Colonic mucosa (tissue), 4 donors: Measurements from ENCODE around the gene ADARB2. TPM values are rescaled to one million over a fixed set of nuclear protein-coding genes. Genes with fewer than 3 reads are reported as not detected.

ENCODE experiments used
- DNase-seq: peaks from one replicate; pipeline ENCODE4 v3.0.0-alpha.2; 2020
- H3K27ac ChIP-seq: fragments of 200-600 bp; one replicate; pipeline ENCODE4 v1.8.0; 2021
- H3K27me3 ChIP-seq: fragments of 200-600 bp; one replicate; pipeline ENCODE4 v1.8.0; 2021
- H3K36me3 ChIP-seq: fragments of 200-600 bp; one replicate; pipeline ENCODE4 v1.8.0; 2021
- H3K4me1 ChIP-seq: fragments of 200-600 bp; one replicate; pipeline ENCODE4 v1.8.0; 2021; ENCODE audit warnings: mild to moderate bottlenecking
- H3K4me3 ChIP-seq: fragments of 200-600 bp; one replicate; pipeline ENCODE4 v1.8.0; 2021
- H3K9ac ChIP-seq, 2 donors: one replicate each; pipeline ENCODE4 v1.7.0; 2013; ENCODE audit warnings: control low read depth in 2 of 2, low read depth in 2 of 2, low read length in 2 of 2
- H3K9me3 ChIP-seq: fragments of 200-600 bp; one replicate; pipeline ENCODE4 v1.8.0; 2021
- CTCF ChIP-seq: fragments of 200-600 bp; IDR thresholded peaks from one replicate; pipeline ENCODE4 v1.8.0; 2022; ENCODE audit warnings: antibody characterized with exemption, mild to moderate bottlenecking
- intact Hi-C: fragments of 100-400 bp; cut with DNase I; formaldehyde crosslinking; loops from one replicate; pipeline ENCODE4 v1.14.1; 2022
- total RNA-seq, 2 donors: library from RNA; stranded (reverse); fragmentation: NEBNext Ultra II Directional in 1 of 2; extraction: Animal tissue kit (Norgen Biotek cat#: 25700) in 1 of 2; gene quantifications; one replicate each; pipeline ENCODE4 v1.2.1, GENCODE V29; 2021
- donor health status: healthy.
- donor health status: DM: no; HTN: no; CAD: no.
- donor health status: DM: no; HTN: no; CAD: no.

Gene ADARB2
- total RNA-seq, 2 donors from 2014 or later = 0.19 TPM; not detected in 1

GRCh38 chr10:1578392-1579140, 158.8 kb downstream of the ADARB2 start:
- Histone ChIP-seq H3K36me3 (no peaks in the 10 kb centered on the region), H3K4me3 (no peak overlapping the region), H3K9ac (no peak overlapping the region), H3K9me3 (no peaks in the 10 kb centered on the region), H3K4me1 (no peaks in the 10 kb centered on the region), H3K27ac (no peak overlapping the region), H3K27me3 (no peaks in the 10 kb centered on the region)
- no peak for DNase-seq
- intact Hi-C loops = no loop called here
- no peak for TF ChIP-seq CTCF

- Histone ChIP-seq H3K4me3 (no peak overlapping the region), H3K9me3 (no peaks in the 10 kb centered on the region), H3K36me3 (no peaks in the 10 kb centered on the region), H3K27ac (no peak overlapping the region), H3K9ac (no peak overlapping the region), H3K27me3 (no peaks in the 10 kb centered on the region), H3K4me1 (no peaks in the 10 kb centered on the region)
- TF ChIP-seq CTCF = no peak
- intact Hi-C loops = no loop called here
- no peak for DNase-seq
These were observed 159.4 kb downstream of the ADARB2 start for GRCh38 chr10:1577945-1578344.

- TF ChIP-seq CTCF = no peak
- no peaks in the 10 kb centered on the region for H3K9me3 ChIP-seq
- no peaks in the 10 kb centered on the region for H3K36me3 ChIP-seq
- H3K27ac ChIP-seq = no peak overlapping the region
- no peaks in the 10 kb centered on the region for H3K4me1 ChIP-seq
- H3K27me3 ChIP-seq = no peaks in the 10 kb centered on the region
- intact Hi-C loops = no loop called here
- H3K4me3 ChIP-seq = no peak overlapping the region
- DNase-seq = no peak
- H3K9ac ChIP-seq = no peak overlapping the region
These were observed 160.0 kb downstream of the ADARB2 start for GRCh38 chr10:1577373-1577770.

GRCh38 chr10:1576467-1577372, 160.6 kb downstream of the ADARB2 start:
- H3K4me3 ChIP-seq = no peak overlapping the region
- no peaks in the 10 kb centered on the region for H3K4me1 ChIP-seq
- no peak overlapping the region for H3K27ac ChIP-seq
- TF ChIP-seq CTCF = no peak
- no peak overlapping the region for H3K9ac ChIP-seq
- DNase-seq = no peak
- no peaks in the 10 kb centered on the region for H3K27me3 ChIP-seq
- no peaks in the 10 kb centered on the region for H3K9me3 ChIP-seq
- intact Hi-C loops = no loop called here
- H3K36me3 ChIP-seq = no peaks in the 10 kb centered on the region

GRCh38 chr10:1575481-1576244, 161.7 kb downstream of the ADARB2 start:
- Histone ChIP-seq H3K9me3 (no peaks in the 10 kb centered on the region), H3K4me1 (no peaks in the 10 kb centered on the region), H3K9ac (no peak overlapping the region), H3K27ac (no peak overlapping the region), H3K27me3 (no peaks in the 10 kb centered on the region), H3K4me3 (no peak overlapping the region), H3K36me3 (no peaks in the 10 kb centered on the region)
- TF ChIP-seq CTCF = no peak
- DNase-seq = no peak
- intact Hi-C loops = no loop called here
